HG03196 (cell line): ENCODE data around the gene HSPA12B.
A peak's percentile ranks its signal among the peaks of the same experiment; 100 is the strongest.

Experiments used
- ATAC-seq: cut with Tn5 transposase; IDR thresholded peaks from one replicate; pipeline ENCODE4 v1.9.1; 2021; ENCODE audit not compliant: unreplicated experiment

Gene HSPA12B

GRCh38 chr20:3765171-3765882, 32.8 kb downstream of the HSPA12B start:
- ATAC-seq = no peak

- ATAC-seq = no peak
These were observed 34.1 kb downstream of the HSPA12B start for GRCh38 chr20:3766422-3767109.

- no peak for ATAC-seq
These were observed 34.6 kb downstream of the HSPA12B start for GRCh38 chr20:3767110-3767426.

- peak; percentile 92 for ATAC-seq
These were observed 35.2 kb downstream of the HSPA12B start, which contains the start of gene ADISSP for GRCh38 chr20:3767427-3768341. Gene ADISSP, minus strand, starts transcription at chr20:3767753. Its CDS starts 7,653 bp downstream, at chr20:3760100.

GRCh38 chr20:3768342-3769130, 36.1 kb downstream of the HSPA12B start:
- ATAC-seq = peak; percentile 35

- ATAC-seq = no peak
These were observed 39.1 kb downstream of the HSPA12B start for GRCh38 chr20:3771552-3772058.

GRCh38 chr20:3775457-3776108, 43.1 kb downstream of the HSPA12B start:
- ATAC-seq = no peak

GRCh38 chr20:3777381-3777715, 44.9 kb downstream of the HSPA12B start:
- no peak for ATAC-seq

GRCh38 chr20:3777716-3778629, 45.5 kb downstream of the HSPA12B start:
- ATAC-seq = no peak

GRCh38 chr20:3778976-3779375, 46.5 kb downstream of the HSPA12B start:
- no peak for ATAC-seq

GRCh38 chr20:3781153-3781910, 48.8 kb downstream of the HSPA12B start, which contains the start of gene SPEF1:
Gene SPEF1, minus strand, starts transcription at chr20:3781448. Its CDS starts 161 bp downstream, at chr20:3781287.
- peak; percentile 39 for ATAC-seq

- ATAC-seq = no peak
These were observed 50.1 kb downstream of the HSPA12B start for GRCh38 chr20:3782597-3782996.

- no peak for ATAC-seq
These were observed 50.6 kb downstream of the HSPA12B start for GRCh38 chr20:3783068-3783489.

GRCh38 chr20:3783511-3784195, 51.2 kb downstream of the HSPA12B start:
- ATAC-seq = no peak

GRCh38 chr20:3784216-3784853, 51.9 kb downstream of the HSPA12B start:
- ATAC-seq = no peak

GRCh38 chr20:3784863-3785239, 52.4 kb downstream of the HSPA12B start:
- ATAC-seq = no peak
